ENCODE data around the gene SCAMP1.
"Not testable (repeated sequence)": the region's sequence is repeated elsewhere in the genome, so short reads cannot be mapped to it uniquely, and the experiment has no call there.

The SCAMP1 gene

GRCh38 chr5:78359831-78360673 lies at the start of gene SCAMP1:
TSS of gene SCAMP1 (plus strand) at chr5:78360617. CDS start at chr5:78360672, 55 bp downstream.
- peak; percentile 72 for DNase-seq

GRCh38 chr5:78317515-78317914 lies 42.9 kb upstream of the SCAMP1 start:
- DNase-seq = no peak

- DNase-seq = no peak
These were observed 42.1 kb upstream of the SCAMP1 start for GRCh38 chr5:78318337-78318736.

DNA sequence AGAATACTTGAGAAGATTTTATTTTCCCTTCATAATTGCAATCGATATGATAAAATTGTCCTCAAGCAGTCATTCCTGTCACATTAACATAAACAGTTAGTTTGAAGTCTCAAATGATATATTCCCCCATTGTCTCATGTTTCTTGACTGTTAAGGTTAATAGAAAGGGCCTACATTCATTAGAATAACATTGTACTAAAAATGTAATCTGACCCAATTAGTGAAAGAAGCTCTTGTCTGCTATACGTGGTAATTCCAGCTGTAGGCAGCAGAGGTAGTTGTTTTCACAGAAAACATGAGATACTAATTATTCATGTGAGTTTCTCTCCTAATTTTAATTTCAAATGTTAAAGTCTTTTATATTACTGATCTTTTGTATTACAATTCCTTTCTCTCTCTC lies 40.0 kb upstream of the SCAMP1 start:
- no peak for DNase-seq

DNA sequence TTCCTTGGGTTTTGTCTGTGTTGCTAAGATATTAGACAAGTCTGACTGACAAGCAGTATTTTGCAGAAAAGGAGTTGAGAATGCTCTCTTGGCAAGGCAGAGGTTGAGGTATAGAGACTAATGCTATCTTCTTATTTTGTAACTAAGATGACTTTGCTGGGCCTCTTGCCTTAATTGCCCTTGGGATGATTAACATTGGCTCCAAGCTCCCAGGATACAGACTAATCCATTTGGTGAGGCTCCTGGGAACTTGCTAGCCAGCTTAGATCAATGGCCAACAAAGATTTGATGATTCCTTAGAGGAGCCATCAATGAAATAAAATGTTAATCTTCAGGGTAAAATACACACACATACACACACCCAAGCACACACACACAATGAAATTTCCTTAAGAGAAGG lies 37.2 kb upstream of the SCAMP1 start:
- DNase-seq = no peak

DNA sequence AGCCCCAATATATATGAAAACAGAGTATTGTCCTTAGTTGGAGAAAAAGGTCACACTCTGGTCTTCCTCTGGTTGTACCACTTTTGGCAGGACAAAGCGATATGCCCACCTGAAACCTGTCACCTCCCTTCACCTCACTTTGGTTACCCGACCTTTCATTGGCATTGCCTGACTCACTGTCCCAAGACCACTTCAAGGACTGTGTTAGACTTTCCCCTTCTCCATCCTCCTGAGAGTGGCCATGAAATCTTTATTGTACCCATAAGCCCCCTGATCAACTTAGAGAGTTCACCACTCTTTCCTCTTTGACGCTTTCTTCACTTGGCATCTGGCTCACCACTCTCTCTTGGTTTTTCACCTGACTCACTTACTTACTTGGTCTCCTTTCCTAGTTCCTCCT lies 33.5 kb upstream of the SCAMP1 start:
- DNase-seq = no peak

DNA sequence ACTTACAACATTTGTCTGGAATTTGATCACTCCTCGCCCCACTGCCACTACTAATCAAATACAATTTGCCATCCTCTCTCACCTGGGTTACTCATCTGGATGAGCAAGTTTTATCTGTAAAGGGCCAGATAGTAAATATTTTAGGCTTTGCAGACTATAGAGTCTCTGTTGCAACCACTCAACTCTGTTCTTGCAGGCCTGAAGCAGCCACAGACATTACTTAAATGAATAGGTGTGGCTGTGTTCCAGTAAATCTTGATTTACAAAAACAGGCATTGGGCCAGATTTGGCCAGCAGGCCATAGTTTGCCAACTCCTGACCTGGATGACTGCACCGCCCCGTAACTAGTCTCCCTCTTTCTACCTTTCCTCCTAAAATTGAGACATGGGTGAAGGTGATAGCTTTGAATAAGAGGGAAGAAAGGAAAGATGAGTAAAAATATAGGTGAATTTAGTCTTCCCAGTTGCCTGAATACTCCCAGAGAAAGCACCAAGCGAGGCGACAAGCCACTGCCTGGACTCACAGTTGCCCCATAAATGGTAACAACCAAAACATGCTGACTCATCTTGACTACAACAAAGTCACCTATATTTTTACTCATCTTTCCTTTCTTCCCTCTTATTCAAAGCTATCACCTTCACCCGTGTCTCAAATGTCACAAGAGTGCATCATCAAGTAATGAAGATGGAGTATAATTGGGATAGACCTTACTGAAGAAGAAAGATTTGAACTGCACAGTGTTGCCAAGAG lies 32.5 kb upstream of the SCAMP1 start:
- no peak for DNase-seq

DNA sequence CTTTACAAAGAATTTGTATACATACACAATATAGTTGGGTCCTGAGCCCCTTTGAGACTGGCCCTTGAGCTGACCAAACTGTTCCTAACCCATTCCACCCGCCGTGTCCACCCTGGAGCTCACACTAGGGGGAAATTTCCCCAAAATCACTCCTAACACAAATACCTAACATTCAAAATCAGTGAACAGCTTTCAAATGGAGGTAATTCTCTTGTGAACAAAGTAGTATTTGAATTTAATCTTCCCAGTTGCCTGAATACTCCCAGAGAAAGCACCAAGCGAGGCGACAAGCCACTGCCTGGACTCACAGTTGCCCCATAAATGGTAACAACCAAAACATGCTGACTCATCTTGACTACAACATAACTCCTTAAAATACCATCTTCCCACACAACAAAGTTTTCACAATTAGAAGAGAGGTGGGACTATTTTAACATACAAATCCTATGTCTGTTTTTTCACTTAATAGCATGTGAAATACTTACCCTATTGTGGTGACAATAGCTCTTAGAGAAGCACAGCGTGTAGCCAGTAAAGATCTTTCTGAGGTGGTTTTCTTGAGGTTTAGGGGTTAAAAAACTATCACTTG lies 31.7 kb upstream of the SCAMP1 start:
- no peak for DNase-seq

- no peak for DNase-seq
These were observed 28.8 kb upstream of the SCAMP1 start for GRCh38 chr5:78331523-78332080.

GRCh38 chr5:78334811-78335210 lies 25.6 kb upstream of the SCAMP1 start:
- peak; percentile 69 for DNase-seq

DNA sequence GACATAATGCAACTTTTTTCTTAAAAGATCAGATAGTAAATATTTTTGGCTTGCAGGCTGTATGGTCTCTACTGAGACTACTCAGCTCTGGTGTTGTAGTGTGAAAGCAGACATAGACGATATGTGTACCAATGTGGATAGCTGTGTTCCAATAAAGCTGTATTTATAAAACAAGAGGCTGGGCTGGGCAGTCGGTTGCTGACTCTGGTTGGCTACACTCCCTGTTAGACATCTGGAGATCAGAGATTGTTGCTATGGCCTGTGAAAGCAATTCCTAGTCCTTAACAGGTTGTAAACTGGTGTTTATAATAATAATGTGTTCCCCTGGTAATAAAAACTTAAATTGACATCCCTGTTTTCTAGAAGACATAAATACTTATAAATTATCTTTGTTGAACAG lies 24.4 kb upstream of the SCAMP1 start:
- peak; percentile 78 for DNase-seq

GRCh38 chr5:78336698-78337097 lies 23.7 kb upstream of the SCAMP1 start:
- DNase-seq = no peak

DNA sequence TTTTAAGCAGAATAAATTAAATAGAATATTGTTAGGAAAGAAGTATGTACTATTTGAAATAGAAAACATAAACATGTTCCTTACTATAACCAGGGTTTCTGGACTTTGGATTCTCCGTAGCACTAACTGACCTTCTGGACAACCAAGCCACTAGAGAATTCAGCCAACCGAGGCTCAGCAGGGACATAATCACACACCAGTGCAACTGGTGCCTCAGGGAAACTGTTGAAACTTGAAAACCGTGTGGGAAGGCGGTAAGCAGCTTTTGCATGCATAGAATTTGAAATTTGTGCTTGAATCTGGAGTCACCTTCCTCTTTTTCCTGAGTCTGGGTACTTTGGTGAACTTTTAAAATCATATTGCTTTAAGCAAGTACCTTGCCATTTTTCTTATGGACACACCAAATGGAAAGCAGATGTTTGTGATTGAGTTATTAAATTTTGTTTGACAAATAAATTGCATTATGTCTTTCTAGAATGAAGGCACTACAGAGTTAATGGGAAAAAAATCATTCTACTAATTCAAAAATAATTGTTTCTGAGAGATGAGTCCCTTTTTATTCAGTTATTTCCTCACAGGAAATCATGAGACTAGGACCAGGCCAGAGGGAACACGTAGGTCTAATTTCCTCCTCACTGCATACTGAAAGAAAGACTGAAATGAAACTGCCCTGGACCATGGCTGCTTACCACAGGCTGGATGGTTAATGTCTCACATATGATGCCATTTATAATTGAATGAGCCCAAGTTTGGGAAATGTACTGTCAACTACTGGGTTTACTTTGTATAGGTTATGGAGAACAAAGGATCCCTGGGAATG lies 20.6 kb upstream of the SCAMP1 start:
- DNase-seq = no peak

- DNase-seq = no peak
These were observed 19.0 kb upstream of the SCAMP1 start for GRCh38 chr5:78341440-78341839.

DNA sequence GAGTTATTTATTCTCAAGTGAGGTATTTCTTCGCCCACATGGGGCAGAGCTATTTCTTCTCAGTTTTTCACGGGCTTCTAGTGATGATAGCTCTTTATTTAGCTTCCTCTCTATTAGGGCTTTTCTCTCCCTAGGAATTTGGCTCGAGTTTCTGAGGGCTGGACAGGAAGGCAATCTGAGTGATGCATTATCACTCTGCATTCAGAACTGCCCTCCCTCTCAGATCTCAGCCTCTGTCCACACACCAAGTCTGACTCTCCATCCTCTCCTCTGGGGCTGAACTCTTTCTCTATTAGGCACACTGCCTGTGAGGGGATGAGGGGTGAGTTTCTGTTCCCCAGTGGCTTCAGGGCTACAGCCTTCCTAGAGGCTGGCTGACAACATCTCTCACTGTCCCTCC lies 14.9 kb upstream of the SCAMP1 start:
- no peak for DNase-seq

DNA sequence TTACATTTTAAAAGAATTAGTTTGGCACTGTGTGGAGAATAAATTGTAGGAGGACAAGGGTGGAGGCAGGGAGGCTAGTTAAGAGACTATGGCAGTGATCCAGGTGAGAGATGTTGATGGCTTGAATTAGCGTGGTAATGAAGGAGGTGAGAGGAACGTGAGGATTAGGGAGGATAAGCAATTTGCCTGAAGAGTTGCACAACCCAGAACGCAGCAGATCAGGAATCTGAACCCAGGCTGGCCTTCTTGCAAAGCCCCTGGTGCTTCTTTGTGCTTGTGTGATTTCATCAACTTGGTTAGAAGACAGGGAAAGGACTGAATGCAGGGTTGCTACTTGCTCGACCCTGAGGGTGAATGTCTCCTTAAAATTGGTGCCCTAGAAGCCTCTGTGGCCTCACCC lies 6.9 kb upstream of the SCAMP1 start:
- no peak for DNase-seq

DNA sequence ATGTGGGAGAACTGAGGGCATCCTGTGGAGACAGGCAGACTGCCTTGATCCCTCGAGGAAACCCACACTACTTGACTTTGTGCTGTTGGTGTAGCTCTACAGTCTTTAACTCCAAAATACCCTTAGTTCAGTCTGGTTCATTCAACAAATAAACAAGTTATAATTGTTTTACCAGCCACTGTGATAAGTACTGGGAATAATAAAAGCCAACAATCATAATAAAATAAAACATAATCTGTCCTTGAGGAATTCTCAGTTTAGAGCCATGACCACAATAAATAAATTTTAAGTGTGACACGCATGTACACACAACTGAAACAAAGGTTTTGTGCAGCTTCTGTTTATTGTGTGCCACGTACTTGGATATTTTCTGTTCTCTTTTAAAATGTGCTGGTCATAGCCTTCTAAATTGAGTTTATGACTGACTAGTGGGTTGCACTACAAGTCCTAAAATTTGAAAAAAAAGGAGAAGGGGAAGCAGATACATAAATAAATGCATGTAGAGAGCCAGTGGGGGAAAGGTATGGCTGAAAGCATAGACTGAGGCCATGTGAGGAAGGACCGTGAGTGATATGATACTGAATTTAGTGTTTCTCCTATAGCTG lies 6.2 kb upstream of the SCAMP1 start:
- no peak for DNase-seq

DNA sequence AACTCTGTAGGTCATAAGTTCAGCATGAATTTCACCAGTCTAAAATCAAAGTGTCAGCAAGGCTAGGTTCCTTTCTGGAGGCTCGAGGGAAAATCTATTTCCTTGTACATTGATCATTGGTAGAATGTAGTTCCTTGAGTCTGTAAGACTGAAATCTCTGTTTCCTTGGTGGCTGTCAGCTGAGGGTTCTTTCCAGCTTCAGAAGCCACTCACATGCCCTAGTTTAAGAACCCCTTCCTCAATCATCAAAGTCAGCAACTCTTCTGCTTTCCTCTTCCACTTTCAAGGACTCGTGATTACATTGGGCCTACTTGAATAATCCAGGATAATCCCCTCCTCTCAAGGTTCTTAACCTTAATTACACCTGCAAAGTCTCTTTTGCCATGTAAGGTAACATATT lies 4.9 kb upstream of the SCAMP1 start:
- DNase-seq = no peak

DNA sequence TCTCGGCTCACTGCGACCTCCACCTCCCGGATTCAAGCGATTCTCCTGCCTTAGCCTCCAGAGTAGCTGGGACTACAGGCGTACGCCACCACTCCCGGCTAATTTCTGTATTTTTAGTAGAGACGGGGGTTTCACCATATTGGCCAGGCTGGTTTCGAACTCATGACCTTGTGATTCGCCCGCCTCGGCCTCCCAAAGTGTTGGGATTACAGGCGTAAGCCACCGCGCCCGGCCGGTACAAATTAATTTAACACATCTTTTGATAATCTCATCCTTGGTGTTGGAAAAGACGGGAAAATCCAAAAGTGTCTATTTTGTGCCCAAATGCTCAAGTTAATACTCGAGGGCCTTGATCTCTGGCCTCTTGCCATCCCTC lies 974 bp upstream of the SCAMP1 start:
- DNase-seq = not testable (repeated sequence)

DNA sequence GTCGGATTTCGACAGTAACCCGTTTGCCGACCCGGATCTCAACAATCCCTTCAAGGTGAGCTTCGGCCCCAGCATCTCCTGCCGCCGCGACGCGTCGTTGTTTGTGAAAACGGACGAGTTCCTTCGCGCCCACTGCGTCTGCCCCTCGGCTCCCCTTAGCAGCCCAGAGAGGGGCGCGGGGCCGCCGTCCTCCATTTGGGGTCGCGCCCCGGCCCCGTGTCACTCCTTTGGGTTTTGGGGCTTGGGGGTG lies 182 bp downstream of the SCAMP1 start:
- no peak for DNase-seq

GRCh38 chr5:78360924-78361630 lies 660 bp downstream of the SCAMP1 start:
- DNase-seq = peak; percentile 60

- no peak for DNase-seq
These were observed 1.2 kb downstream of the SCAMP1 start for GRCh38 chr5:78361631-78361993.

Measured in DMS 273 treated with DMSO at 0.1 percent for 48 hours (cell line).